ENCODE measurements around the gene OS9. TPM values are rescaled to one million over a fixed set of nuclear protein-coding genes. Genes with fewer than 3 reads are reported as not detected.
A peak's percentile ranks its signal among the peaks of the same experiment; 100 is the strongest.

Gene OS9
- total and polyA plus RNA-seq, 9 of the 15 experiments (the other 6 are each of a cell fraction or from before 2014, with no cell fraction given): 4.6 to 105 (median 89.5) TPM

DNA sequence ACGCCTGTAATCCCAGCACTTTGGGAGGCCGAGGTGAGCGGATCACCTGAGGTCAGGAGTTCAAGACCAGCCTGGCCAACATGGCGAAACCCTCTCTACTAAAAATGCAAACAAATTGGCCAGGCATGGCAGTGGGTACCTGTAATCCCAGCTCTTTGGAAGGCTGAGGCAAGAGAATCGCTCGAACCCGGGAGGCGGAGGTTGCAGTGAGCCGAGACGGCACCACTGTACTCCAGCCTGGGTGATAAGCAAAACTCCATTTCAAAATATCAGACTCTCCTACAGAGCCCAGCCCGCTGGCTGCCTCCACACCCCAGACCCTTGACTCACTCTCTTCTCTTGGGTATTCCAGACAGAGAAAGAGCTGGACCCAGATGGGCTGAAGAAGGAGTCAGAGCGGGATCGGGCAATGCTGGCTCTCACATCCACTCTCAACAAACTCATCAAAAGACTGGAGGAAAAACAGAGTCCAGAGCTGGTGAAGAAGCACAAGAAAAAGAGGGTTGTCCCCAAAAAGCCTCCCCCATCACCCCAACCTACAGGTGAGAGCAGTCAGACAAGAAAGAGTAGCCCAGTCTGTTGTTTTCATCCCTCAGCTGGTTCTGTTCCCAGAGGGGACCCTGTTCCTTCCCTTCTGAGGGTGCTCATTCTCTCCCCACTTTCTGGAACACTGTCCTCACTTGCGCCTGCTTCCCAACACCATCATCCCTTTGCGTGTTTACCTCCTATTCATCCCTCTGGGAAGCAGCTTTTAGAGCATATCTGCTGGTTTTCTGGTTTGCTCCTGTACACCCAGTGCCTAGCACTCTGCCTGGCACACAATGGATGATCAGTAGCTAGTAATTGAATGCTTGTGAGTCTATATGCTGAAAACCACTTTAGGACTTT is 25.0 kb downstream of the OS9 start:
- TF ChIP-seq RFX5 (IDR thresholded peaks at IDR 0.05; ENCODE audit: low read depth, low read length) (no peak), RBM25 (IDR thresholded peaks at IDR 0.05; ENCODE audit: low read depth, low read length, severe bottlenecking) (peak; percentile 59)
- no peak for ATAC-seq
- POLR2A ChIA-PET: interaction anchor here (0.9 to 1.1 kb wide), 4 partner anchors 10 to 25 kb away, joined by 3 to 5 read pairs (median 4); partner anchors contain the start of gene OS9

More for the DNA sequence above, 25.0 kb downstream of the OS9 start:
- no peak overlapping the region for H3K9ac ChIP-seq (ENCODE audit: insufficient read depth in 1 of 2, low read depth in 2 of 2, low read length in 2 of 2)
- no peak overlapping the region for H3K27ac ChIP-seq (ENCODE audit: extremely low read depth, low read depth, low read length)
- H3K9me3 ChIP-seq (replicated peaks; ENCODE audit: control insufficient read depth, insufficient read depth, low read depth, low read length): no peaks in the 10 kb centered on the region
- in situ Hi-C loops (cut with MboI) (no loop called here), intact Hi-C loops (cut with micrococcal nuclease) (no loop called here)
- peaks cover 0 to 3% of the 10 kb centered on the region in 2 experiments; a peak in 1 of 5 replicates for H3K4me1 ChIP-seq (replicated peaks in 1 of 2; ENCODE audit: control insufficient read depth in 2 of 2, insufficient read depth in 2 of 2, low read length in 2 of 2)
- H3K9me1 ChIP-seq (ENCODE audit: control insufficient read depth, insufficient read depth, low read length): no peaks in the 10 kb centered on the region
- BruUV-seq (replicated peaks): no TSS peak
- CTCF ChIA-PET (ENCODE audit: low intra/inter-chr PET ratio): no interaction called here
- no peak overlapping the region for H3K4me3 ChIP-seq
- no peaks in the 10 kb centered on the region for H3K79me2 ChIP-seq (ENCODE audit: control insufficient read depth, insufficient read depth, low read length)
- DNase-seq (ENCODE audit: extremely low read depth in 1 of 4, low spot score in 3 of 4) (no peak), FAIRE-seq (no peak)
- 94% methylated on average over 14 of the region's 15 CpGs for WGBS (ENCODE audit: insufficient coverage, low coverage, missing lambda C conversion rate)
- H2AFZ ChIP-seq (ENCODE audit: low read depth, low read length): no peak overlapping the region
- no peaks in the 10 kb centered on the region for H3K27me3 ChIP-seq (ENCODE audit: control insufficient read depth in 2 of 2, insufficient read depth in 2 of 2, low read length in 2 of 2)
- peaks cover 52% of the 10 kb centered on the region; the same call in 2 of the 3 replicates for H3K36me3 ChIP-seq (ENCODE audit: control insufficient read depth, insufficient read depth, low read length)
- no peak overlapping the region for H3K4me2 ChIP-seq (ENCODE audit: insufficient read depth, low read length)
- no peaks in the 10 kb centered on the region for H4K20me1 ChIP-seq (replicated peaks; ENCODE audit: control insufficient read depth, insufficient read depth, low read length)
